GM19239 (cell line): ENCODE data around the gene CCDC70.

Experiments
- DNase-seq: peaks from one replicate; pipeline ENCODE4 v3.0.0; 2011; ENCODE audit warnings: low spot score; ENCODE audit not compliant: insufficient read length
- FAIRE-seq: peaks from 2 replicates; lab custom pipeline; 2011; peaks lifted over from hg19 to GRCh38; lab: Jason Lieb, UNC

The CCDC70 gene

GRCh38 chr13:51828730-51829567, 32.8 kb upstream of the CCDC70 start:
- DNase-seq (no peak), FAIRE-seq (no peak)

- no peak for DNase-seq
Observed at GRCh38 chr13:51829568-51829899, 32.2 kb upstream of the CCDC70 start.

GRCh38 chr13:51831519-51831918, 30.2 kb upstream of the CCDC70 start:
- DNase-seq, result no peak
- no peak for FAIRE-seq

More at GRCh38 chr13:51829568-51829899, 32.2 kb upstream of the CCDC70 start:
- FAIRE-seq, result no peak

- FAIRE-seq (peak; percentile 54), DNase-seq (peak; percentile 29)
Observed at GRCh38 chr13:51832471-51833152, 29.2 kb upstream of the CCDC70 start.

GRCh38 chr13:51833980-51834379, 27.8 kb upstream of the CCDC70 start:
- FAIRE-seq (no peak), DNase-seq (no peak)

GRCh38 chr13:51834581-51835171, 27.1 kb upstream of the CCDC70 start:
- no peak for DNase-seq
- FAIRE-seq, result no peak

GRCh38 chr13:51837016-51837415, 24.8 kb upstream of the CCDC70 start:
- DNase-seq (no peak), FAIRE-seq (no peak)

GRCh38 chr13:51838240-51838846, 23.4 kb upstream of the CCDC70 start:
- DNase-seq, result no peak
- FAIRE-seq, result no peak

- FAIRE-seq (no peak), DNase-seq (no peak)
Observed at GRCh38 chr13:51839711-51840540, 21.8 kb upstream of the CCDC70 start.

GRCh38 chr13:51840917-51841316, 20.9 kb upstream of the CCDC70 start:
- DNase-seq, result no peak
- no peak for FAIRE-seq

GRCh38 chr13:51841732-51842131, 20.0 kb upstream of the CCDC70 start:
- FAIRE-seq (no peak), DNase-seq (no peak)

- FAIRE-seq (no peak), DNase-seq (no peak)
Observed at GRCh38 chr13:51843529-51843928, 18.2 kb upstream of the CCDC70 start.

- FAIRE-seq, result no peak
Observed at GRCh38 chr13:51844862-51845573, 16.8 kb upstream of the CCDC70 start, which contains the start of gene TMEM272. Gene TMEM272 (minus strand): TSS chr13:51845177. CDS start chr13:51838530, 6,647 bp downstream.

GRCh38 chr13:51845574-51846318, 16.0 kb upstream of the CCDC70 start:
- DNase-seq (no peak), FAIRE-seq (no peak)

More at GRCh38 chr13:51844862-51845573, 16.8 kb upstream of the CCDC70 start, which contains the start of gene TMEM272:
- peak; percentile 56 for DNase-seq

GRCh38 chr13:51846756-51847155, 15.0 kb upstream of the CCDC70 start:
- no peak for FAIRE-seq
- DNase-seq, result no peak

- DNase-seq (no peak), FAIRE-seq (no peak)
Observed at GRCh38 chr13:51848674-51849073, 13.1 kb upstream of the CCDC70 start.

GRCh38 chr13:51849145-51850101, 12.3 kb upstream of the CCDC70 start:
- DNase-seq, result peak; percentile 28

More at GRCh38 chr13:51849145-51850101, 12.3 kb upstream of the CCDC70 start:
- FAIRE-seq, result peak; percentile 37
